Brain microvascular endothelial cell (primary cell): ENCODE results near the gene TANC1.

Experiments used
- DNase-seq: peaks from one replicate; pipeline ENCODE4 v3.0.0-alpha.2; 2020
- H3K27ac ChIP-seq: fragments of 250-450 bp; sonication (Bioruptor Pico); 2 replicates; pipeline ENCODE4 v1.5.1; 2020; ENCODE audit warnings: mild to moderate bottlenecking, moderate library complexity
- H3K27me3 ChIP-seq: fragments of 250-450 bp; sonication (Bioruptor Pico); replicated peaks from 2 replicates; pipeline ENCODE4 v1.5.1; 2020; ENCODE audit warnings: mild to moderate bottlenecking
- H3K36me3 ChIP-seq: fragments of 250-450 bp; sonication (Bioruptor Pico); replicated peaks from 2 replicates; pipeline ENCODE4 v1.5.1; 2020; ENCODE audit warnings: mild to moderate bottlenecking
- H3K4me3 ChIP-seq: 2 replicates; pipeline ENCODE4 v1.5.1; 2011; ENCODE audit warnings: low read depth, mild to moderate bottlenecking, control low read depth, low read length, moderate library complexity
- CTCF ChIP-seq: IDR thresholded peaks from 2 replicates; pipeline ENCODE4 v1.5.1; 2011; ENCODE audit warnings: low read depth, mild to moderate bottlenecking, moderate library complexity, low read length, control low read depth, inconsistent platforms; ENCODE audit errors: missing control alignments
- in situ Hi-C: cut with HindIII; loops from 2 replicates; pipeline ENCODE4 v1.10.0; 2017; ENCODE audit warnings: low sequenced_read_pairs, low pct_ligation_motif_present

Gene TANC1

GRCh38 chr2:159022019-159022418, 53.6 kb downstream of the TANC1 start:
- no peak for TF ChIP-seq CTCF
- no peak for DNase-seq
- in situ Hi-C loops: no loop called here

GRCh38 chr2:159026170-159026569, 57.7 kb downstream of the TANC1 start:
- no peaks in the 10 kb centered on the region for H3K27me3 ChIP-seq
- TF ChIP-seq CTCF: no peak
- no peaks in the 10 kb centered on the region for H3K36me3 ChIP-seq
- in situ Hi-C loops: no loop called here
- DNase-seq: no peak
- H3K4me3 ChIP-seq: no peak overlapping the region
- H3K27ac ChIP-seq: no peak overlapping the region

More at GRCh38 chr2:159022019-159022418, 53.6 kb downstream of the TANC1 start:
- Histone ChIP-seq H3K36me3 (no peaks in the 10 kb centered on the region), H3K27me3 (no peaks in the 10 kb centered on the region), H3K27ac (no peak overlapping the region), H3K4me3 (no peak overlapping the region)

DNA sequence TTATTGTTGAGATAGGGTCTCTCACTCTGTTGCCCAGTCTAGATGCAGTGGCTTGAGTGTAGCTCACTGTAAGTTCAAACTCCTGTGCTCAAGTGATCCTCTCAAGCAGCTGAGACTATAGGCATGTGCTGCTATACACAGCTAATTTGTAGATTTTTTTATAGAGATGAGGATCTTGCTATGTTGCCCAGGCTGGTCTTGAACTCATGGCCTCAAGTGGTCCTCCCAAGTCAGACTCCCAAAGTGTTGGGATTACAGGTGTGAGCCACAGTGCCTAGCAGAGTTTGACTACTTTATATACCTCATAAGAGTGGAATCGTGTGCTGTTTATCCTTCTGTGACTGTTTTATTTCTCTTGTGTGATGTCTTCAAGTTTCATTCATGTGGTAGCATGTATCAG, 60.3 kb downstream of the TANC1 start:
- TF ChIP-seq CTCF: no peak
- Histone ChIP-seq H3K27ac (no peak overlapping the region), H3K4me3 (no peak overlapping the region), H3K27me3 (no peaks in the 10 kb centered on the region), H3K36me3 (no peaks in the 10 kb centered on the region)
- DNase-seq: no peak
- in situ Hi-C loops: no loop called here

DNA sequence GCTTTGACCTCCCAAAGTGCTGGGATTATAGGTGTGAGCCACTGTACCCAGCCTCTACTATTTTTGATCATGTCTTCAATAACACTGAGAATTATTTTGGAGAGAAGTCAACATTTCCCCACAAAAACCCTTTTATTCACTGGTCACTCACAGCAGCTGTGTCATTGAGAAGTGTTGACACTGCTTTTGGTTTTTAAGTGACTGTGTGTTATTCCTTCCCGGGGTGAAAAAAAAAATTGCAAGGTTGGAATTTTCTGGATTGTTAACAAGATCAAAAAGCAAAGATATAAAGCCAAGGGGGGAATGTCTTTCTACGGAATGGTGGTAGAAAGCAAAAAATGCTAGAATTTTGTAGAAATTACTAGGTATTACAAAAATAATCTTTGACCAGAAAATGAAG, 61.5 kb downstream of the TANC1 start:
- no peaks in the 10 kb centered on the region for H3K27me3 ChIP-seq
- no peak for DNase-seq
- in situ Hi-C loops: no loop called here

GRCh38 chr2:159030674-159031380, 62.4 kb downstream of the TANC1 start:
- peak; percentile 66 for DNase-seq
- Histone ChIP-seq H3K36me3 (no peaks in the 10 kb centered on the region), H3K27ac (peak overlapping the region; percentile 66), H3K27me3 (no peaks in the 10 kb centered on the region), H3K4me3 (no peak overlapping the region)
- in situ Hi-C loops: no loop called here
- TF ChIP-seq CTCF: no peak

More for the DNA sequence above, 61.5 kb downstream of the TANC1 start:
- Histone ChIP-seq H3K4me3 (no peak overlapping the region), H3K27ac (peak overlapping the region; percentile 66), H3K36me3 (no peaks in the 10 kb centered on the region)
- TF ChIP-seq CTCF: no peak

GRCh38 chr2:159032146-159032545, 63.7 kb downstream of the TANC1 start:
- TF ChIP-seq CTCF: no peak
- no peak overlapping the region for H3K27ac ChIP-seq
- no peak overlapping the region for H3K4me3 ChIP-seq
- H3K27me3 ChIP-seq: no peaks in the 10 kb centered on the region
- no peak for DNase-seq
- H3K36me3 ChIP-seq: no peaks in the 10 kb centered on the region
- in situ Hi-C loops: no loop called here
